ENCODE measurements around the gene GALNTL6. TPM values are rescaled to one million over a fixed set of nuclear protein-coding genes. Genes with fewer than 3 reads are reported as not detected.

GALNTL6 gene
- total RNA-seq, 2 donors from 2014 or later: 0.92 to 3.8 TPM

DNA sequence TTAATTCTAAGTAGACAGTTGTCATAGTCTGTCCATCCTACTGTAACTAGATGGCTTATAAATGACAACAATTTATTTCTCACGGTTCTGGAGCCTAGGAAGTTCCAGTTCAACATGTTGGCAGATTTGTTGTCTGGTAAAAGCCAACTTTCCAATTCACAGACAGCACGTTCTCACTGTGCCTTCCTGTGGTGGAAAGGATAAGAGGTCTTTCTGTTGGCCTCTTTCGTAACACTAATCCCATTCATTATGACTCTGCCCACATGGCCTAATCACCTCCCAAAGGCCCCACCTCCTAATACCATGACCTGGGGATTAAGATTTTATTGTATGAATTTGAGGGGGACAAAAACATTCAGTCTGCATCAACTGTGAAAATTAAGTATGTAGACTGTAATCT lies 83.2 kb downstream of the GALNTL6 start:
- H3K9me3 ChIP-seq: peaks cover 6% of the 10 kb centered on the region

DNA sequence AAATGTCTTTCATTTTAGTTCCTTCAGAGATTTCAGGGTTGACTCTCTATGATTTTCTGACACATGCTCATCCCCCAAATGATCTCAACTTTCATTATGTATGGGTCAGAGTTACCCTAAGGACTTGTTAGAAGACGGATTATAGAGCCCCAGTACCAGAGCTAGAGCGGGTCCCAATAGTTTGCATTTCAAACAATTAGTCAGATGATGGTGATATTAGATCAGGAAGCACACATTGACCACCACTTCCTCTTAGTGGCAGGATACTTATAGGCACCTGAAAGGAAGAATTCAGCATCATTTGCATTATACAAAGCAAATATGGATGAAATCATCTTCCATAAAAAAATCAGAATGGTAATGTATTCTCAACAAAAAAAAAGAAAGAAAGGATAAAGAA lies 106.1 kb downstream of the GALNTL6 start:
- no peak for ATAC-seq (ENCODE audit: insufficient number of reproducible peaks, low FRiP score, low read depth)
- H3K27me3 ChIP-seq (replicated peaks; ENCODE audit: insufficient read depth): no peaks in the 10 kb centered on the region
- H3K4me3 ChIP-seq: no peak overlapping the region
- no peaks in the 10 kb centered on the region for H3K36me3 ChIP-seq
- TF ChIP-seq, protein P1, sequence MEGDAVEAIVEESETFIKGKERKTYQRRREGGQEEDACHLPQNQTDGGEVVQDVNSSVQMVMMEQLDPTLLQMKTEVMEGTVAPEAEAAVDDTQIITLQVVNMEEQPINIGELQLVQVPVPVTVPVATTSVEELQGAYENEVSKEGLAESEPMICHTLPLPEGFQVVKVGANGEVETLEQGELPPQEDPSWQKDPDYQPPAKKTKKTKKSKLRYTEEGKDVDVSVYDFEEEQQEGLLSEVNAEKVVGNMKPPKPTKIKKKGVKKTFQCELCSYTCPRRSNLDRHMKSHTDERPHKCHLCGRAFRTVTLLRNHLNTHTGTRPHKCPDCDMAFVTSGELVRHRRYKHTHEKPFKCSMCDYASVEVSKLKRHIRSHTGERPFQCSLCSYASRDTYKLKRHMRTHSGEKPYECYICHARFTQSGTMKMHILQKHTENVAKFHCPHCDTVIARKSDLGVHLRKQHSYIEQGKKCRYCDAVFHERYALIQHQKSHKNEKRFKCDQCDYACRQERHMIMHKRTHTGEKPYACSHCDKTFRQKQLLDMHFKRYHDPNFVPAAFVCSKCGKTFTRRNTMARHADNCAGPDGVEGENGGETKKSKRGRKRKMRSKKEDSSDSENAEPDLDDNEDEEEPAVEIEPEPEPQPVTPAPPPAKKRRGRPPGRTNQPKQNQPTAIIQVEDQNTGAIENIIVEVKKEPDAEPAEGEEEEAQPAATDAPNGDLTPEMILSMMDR (IDR thresholded peaks at IDR 0.05): no peak
- no peak overlapping the region for H3K27ac ChIP-seq
- H3K9me3 ChIP-seq: no peaks in the 10 kb centered on the region
- H3K4me1 ChIP-seq (ENCODE audit: control insufficient read depth in 1 of 2, low read depth in 2 of 2): no peaks in the 10 kb centered on the region
- DNase-seq (ENCODE audit: low spot score): no peak

More for the DNA sequence above, 83.2 kb downstream of the GALNTL6 start:
- Histone ChIP-seq H3K4me1 (ENCODE audit: control insufficient read depth in 1 of 2, low read depth in 2 of 2) (no peaks in the 10 kb centered on the region), H3K27ac (no peak overlapping the region), H3K4me3 (no peak overlapping the region), H3K27me3 (replicated peaks; ENCODE audit: insufficient read depth) (no peaks in the 10 kb centered on the region), H3K36me3 (no peaks in the 10 kb centered on the region)
- TF ChIP-seq, protein P1 (IDR thresholded peaks at IDR 0.05): no peak
- ATAC-seq (ENCODE audit: insufficient number of reproducible peaks, low FRiP score, low read depth): no peak
- no peak for DNase-seq (ENCODE audit: low spot score)

DNA sequence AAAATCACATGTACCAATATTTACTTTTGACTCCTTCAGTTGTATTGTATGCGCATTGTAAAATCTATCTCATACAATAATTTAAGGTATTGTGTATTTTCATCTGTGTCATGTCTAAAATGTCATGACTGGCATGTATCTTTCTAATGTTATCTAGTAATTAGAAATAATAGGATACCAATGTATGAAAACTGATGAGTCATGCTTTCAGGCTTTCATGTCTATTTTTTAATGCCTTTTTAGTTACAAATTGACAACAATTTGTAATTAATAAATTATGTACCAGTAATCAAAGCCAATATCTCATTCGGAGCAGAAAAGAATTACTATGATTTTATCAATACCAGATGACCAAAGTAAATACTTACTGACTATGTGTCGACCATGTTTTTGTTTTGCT lies 107.7 kb downstream of the GALNTL6 start:
- Histone ChIP-seq H3K27me3 (replicated peaks; ENCODE audit: insufficient read depth) (no peaks in the 10 kb centered on the region), H3K4me1 (ENCODE audit: control insufficient read depth in 1 of 2, low read depth in 2 of 2) (no peaks in the 10 kb centered on the region), H3K27ac (no peak overlapping the region), H3K4me3 (no peak overlapping the region), H3K9me3 (no peaks in the 10 kb centered on the region), H3K36me3 (no peaks in the 10 kb centered on the region)
- DNase-seq (ENCODE audit: low spot score) (no peak), ATAC-seq (ENCODE audit: insufficient number of reproducible peaks, low FRiP score, low read depth) (no peak)
- TF ChIP-seq, protein P1 (IDR thresholded peaks at IDR 0.05): no peak

DNA sequence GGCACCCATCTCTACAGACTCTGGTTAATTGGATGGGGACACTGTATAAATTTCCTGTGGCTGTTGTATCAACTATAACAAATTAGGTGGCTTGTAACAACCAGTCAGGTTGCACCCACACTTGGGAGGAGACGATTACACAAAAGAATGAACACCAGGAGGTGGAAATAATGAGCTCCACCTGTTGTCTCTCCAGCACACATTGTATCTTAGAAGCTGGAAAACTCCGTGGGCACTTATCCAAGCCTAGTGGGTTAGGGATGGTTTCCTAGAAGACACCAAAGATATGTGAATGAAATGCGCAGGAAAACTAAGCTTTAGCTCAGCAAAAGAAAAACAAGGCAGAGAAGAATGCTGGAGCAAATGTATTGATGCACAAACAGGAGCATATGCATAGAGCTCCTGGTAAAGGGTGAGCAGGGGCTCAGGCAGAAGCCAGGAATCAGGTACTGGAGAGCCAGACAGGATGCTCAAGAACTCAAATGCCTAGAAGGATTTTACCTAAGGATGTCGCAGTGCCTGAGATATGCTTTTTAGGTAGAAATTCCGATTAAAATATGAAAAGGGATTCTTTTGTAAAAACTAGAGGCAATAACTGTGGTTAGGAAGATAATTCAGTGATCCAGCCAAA lies 111.7 kb downstream of the GALNTL6 start:
- no peaks in the 10 kb centered on the region for H3K27me3 ChIP-seq (replicated peaks; ENCODE audit: insufficient read depth)
- H3K36me3 ChIP-seq: no peaks in the 10 kb centered on the region
- DNase-seq (ENCODE audit: low spot score) (no peak), ATAC-seq (ENCODE audit: insufficient number of reproducible peaks, low FRiP score, low read depth) (no peak)
- H3K4me1 ChIP-seq (ENCODE audit: control insufficient read depth in 1 of 2, low read depth in 2 of 2): no peaks in the 10 kb centered on the region
- no peak overlapping the region for H3K27ac ChIP-seq
- no peaks in the 10 kb centered on the region for H3K9me3 ChIP-seq
- H3K4me3 ChIP-seq: no peak overlapping the region
- TF ChIP-seq, protein P1 (IDR thresholded peaks at IDR 0.05): no peak

DNA sequence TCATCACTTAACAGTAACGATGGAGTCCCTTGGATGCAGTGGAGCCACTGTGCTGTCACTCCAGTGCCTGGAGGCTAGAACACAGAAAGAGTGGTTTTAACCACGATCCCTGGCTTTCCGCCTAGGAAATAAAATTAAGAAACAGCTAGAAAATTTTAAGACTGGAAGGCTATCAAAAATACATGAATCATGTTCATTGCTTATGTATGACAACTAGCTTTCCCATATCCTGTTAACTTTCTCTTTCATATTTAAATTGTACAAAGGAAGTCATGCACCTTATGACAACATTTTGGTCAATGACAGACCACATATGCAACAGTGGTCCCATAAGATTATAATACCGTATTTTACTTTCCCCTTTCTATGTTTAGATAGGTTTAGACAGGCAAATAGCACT lies 115.1 kb downstream of the GALNTL6 start:
- ATAC-seq (ENCODE audit: insufficient number of reproducible peaks, low FRiP score, low read depth): no peak
- DNase-seq (ENCODE audit: low spot score): no peak
- Histone ChIP-seq H3K27ac (no peak overlapping the region), H3K4me1 (ENCODE audit: control insufficient read depth in 1 of 2, low read depth in 2 of 2) (no peaks in the 10 kb centered on the region), H3K36me3 (no peaks in the 10 kb centered on the region), H3K4me3 (no peak overlapping the region), H3K9me3 (no peaks in the 10 kb centered on the region), H3K27me3 (replicated peaks; ENCODE audit: insufficient read depth) (no peaks in the 10 kb centered on the region)
- TF ChIP-seq, protein P1 (IDR thresholded peaks at IDR 0.05): no peak

All from thoracic aorta (tissue), 2 donors.